DND-41 (cell line): ENCODE measurements around the gene WBP1L.

Experiments used
- ATAC-seq: fragments of 200-7000 bp; cut with Tn5 transposase; 3 replicates; pipeline ENCODE4 v1.9.1; 2021; ENCODE audit warnings: low read depth; ENCODE audit not compliant: insufficient read depth
- DNase-seq: peaks from one replicate; pipeline ENCODE4 v3.0.0-alpha.2; 2020
- H2AFZ ChIP-seq: 2 replicates; pipeline ENCODE4 v1.6.0; 2012; ENCODE audit warnings: low read depth, low read length
- H3K27ac ChIP-seq: 2 replicates; pipeline ENCODE4 v1.5.1; 2012; ENCODE audit warnings: low read length, inconsistent platforms
- H3K27me3 ChIP-seq: fragments of 200-600 bp; sonication (generic); 2 replicates; pipeline ENCODE4 v1.6.0; 2012; ENCODE audit warnings: low read length, mild to moderate bottlenecking, inconsistent platforms; ENCODE audit not compliant: insufficient read depth, poor library complexity
- H3K36me3 ChIP-seq: 2 replicates; pipeline ENCODE4 v1.5.1; 2012; ENCODE audit warnings: low read length, inconsistent platforms; ENCODE audit not compliant: insufficient read depth
- H3K4me1 ChIP-seq: 2 replicates; pipeline ENCODE4 v1.5.1; 2012; ENCODE audit warnings: mild to moderate bottlenecking, low read length; ENCODE audit not compliant: insufficient read depth
- H3K4me2 ChIP-seq: 2 replicates; pipeline ENCODE4 v1.6.0; 2012; ENCODE audit warnings: mild to moderate bottlenecking, moderate library complexity, low read length, inconsistent platforms; ENCODE audit not compliant: insufficient read depth
- H3K4me3 ChIP-seq, 2 experiments: fragments of 200-600 bp in 1 of 2; shearing (Covaris generic) in 1 of 2; 2 replicates each; pipeline ENCODE4 v1.5.1; 2012 to 2016; ENCODE audit warnings: inconsistent platforms in 2 of 2, low read length in 2 of 2, mild to moderate bottlenecking in 2 of 2, low read depth in 1 of 2, moderate library complexity in 1 of 2
- H3K79me2 ChIP-seq: 2 replicates; pipeline ENCODE4 v1.6.0; 2012; ENCODE audit warnings: low read length, inconsistent platforms; ENCODE audit not compliant: insufficient read depth
- H3K9ac ChIP-seq: 2 replicates; pipeline ENCODE4 v1.6.0; 2012; ENCODE audit warnings: low read depth, mild to moderate bottlenecking, inconsistent platforms, low read length, moderate library complexity
- H3K9me3 ChIP-seq: 2 replicates; pipeline ENCODE4 v1.5.1; 2012; ENCODE audit warnings: low read length, moderate library complexity, mild to moderate bottlenecking, inconsistent platforms; ENCODE audit not compliant: insufficient read depth, severe bottlenecking
- H4K20me1 ChIP-seq: 2 replicates; pipeline ENCODE4 v1.6.0; 2012; ENCODE audit warnings: low read length; ENCODE audit not compliant: insufficient read depth
- CTCF ChIP-seq: IDR thresholded peaks from 2 replicates; pipeline ENCODE4 v1.5.1; 2012; ENCODE audit warnings: borderline replicate concordance, low read length, moderate library complexity, mild to moderate bottlenecking; ENCODE audit not compliant: poor library complexity, severe bottlenecking; ENCODE audit errors: extremely low read depth
- EZH2 ChIP-seq: IDR thresholded peaks from 3 replicates; pipeline ENCODE4 v1.6.1; 2012; ENCODE audit warnings: borderline replicate concordance, low read depth, mild to moderate bottlenecking, moderate library complexity, low read length, inconsistent platforms; ENCODE audit not compliant: severe bottlenecking

Gene WBP1L

GRCh38 chr10:102826148-102826796 is 82.5 kb downstream of the WBP1L start:
- no peak for TF ChIP-seq EZH2
- TF ChIP-seq CTCF: no peak
- Histone ChIP-seq H3K4me3 (no peak overlapping the region), H4K20me1 (no peaks in the 10 kb centered on the region), H3K79me2 (no peaks in the 10 kb centered on the region), H2AFZ (no peak overlapping the region), H3K9me3 (peaks cover 2% of the 10 kb centered on the region), H3K27me3 (no peaks in the 10 kb centered on the region), H3K9ac (no peak overlapping the region), H3K36me3 (no peaks in the 10 kb centered on the region), H3K4me2 (no peak overlapping the region), H3K27ac (no peak overlapping the region), H3K4me1 (no peaks in the 10 kb centered on the region)
- ATAC-seq: no peak
- DNase-seq: no peak

- Histone ChIP-seq H3K4me1 (no peaks in the 10 kb centered on the region), H3K79me2 (no peaks in the 10 kb centered on the region), H3K4me3 (no peak overlapping the region), H4K20me1 (no peaks in the 10 kb centered on the region; the same call in 1 of the 2 replicates), H3K4me2 (no peak overlapping the region), H2AFZ (no peak overlapping the region), H3K9ac (no peak overlapping the region), H3K9me3 (peaks cover 2% of the 10 kb centered on the region), H3K27ac (no peak overlapping the region), H3K27me3 (no peaks in the 10 kb centered on the region), H3K36me3 (no peaks in the 10 kb centered on the region)
- DNase-seq: no peak
- no peak for TF ChIP-seq EZH2
- no peak for TF ChIP-seq CTCF
- no peak for ATAC-seq
Observed at GRCh38 chr10:102827597-102827975, 83.8 kb downstream of the WBP1L start.

- H3K4me1 ChIP-seq: no peaks in the 10 kb centered on the region
- no peaks in the 10 kb centered on the region for H3K27me3 ChIP-seq
- no peak overlapping the region for H3K9ac ChIP-seq
- no peak overlapping the region for H3K27ac ChIP-seq
- no peaks in the 10 kb centered on the region for H3K36me3 ChIP-seq
- H4K20me1 ChIP-seq: no peaks in the 10 kb centered on the region; the same call in 1 of the 2 replicates
- H3K9me3 ChIP-seq: no peaks in the 10 kb centered on the region
- no peak for DNase-seq
- no peak for ATAC-seq
- no peak overlapping the region for H3K4me2 ChIP-seq
- H3K4me3 ChIP-seq: no peak overlapping the region
- TF ChIP-seq CTCF: no peak
- no peaks in the 10 kb centered on the region for H3K79me2 ChIP-seq
- H2AFZ ChIP-seq: no peak overlapping the region
Observed at GRCh38 chr10:102831322-102832071, 87.7 kb downstream of the WBP1L start.
